HepG2 (cell line): Measurements from ENCODE around the gene HBS1L. TPM values are rescaled to one million over a fixed set of nuclear protein-coding genes. Genes with fewer than 3 reads are reported as not detected.

Source experiments
- ATAC-seq: fragments of 200-7000 bp; cut with Tn5 transposase; 3 replicates; pipeline ENCODE4 v1.9.1; 2020; ENCODE audit warnings: mild to moderate bottlenecking, moderate library complexity
- BruUV-seq: library from RNA; stranded (reverse); fragments of 400-500 nt; replicated peaks from 2 replicates; lab custom pipeline; 2021; lab: Mats Ljungman, UMichigan
- CTCF ChIA-PET: fragments of 300-600 bp; formaldehyde crosslinking; extraction: SDS; loops from one replicate; lab custom pipeline; 2021; ENCODE audit warnings: low total read pairs, inconsistent platforms, low intra/inter-chr PET ratio; lab: Yijun Ruan, JAX
- POLR2A ChIA-PET: fragments of 350-600 bp; sonication (Branson Sonifier 250); formaldehyde crosslinking; loops from one replicate; lab custom pipeline; 2020; ENCODE audit warnings: antibody characterized with exemption, inconsistent platforms; lab: Yijun Ruan, JAX
- DNase-seq: peaks from one replicate; pipeline ENCODE4 v3.0.0-alpha.2; 2015; ENCODE audit warnings: low spot score
- FAIRE-seq: peaks from 3 replicates; lab custom pipeline; 2011; peaks lifted over from hg19 to GRCh38; lab: Jason Lieb, UNC
- H2AFZ ChIP-seq: one replicate; pipeline ENCODE4 v1.6.1; 2011; ENCODE audit warnings: low read length, inconsistent platforms
- H3K27ac ChIP-seq: fragments of 300-600 bp; 3 replicates; pipeline ENCODE4 v1.8.0; 2011; ENCODE audit warnings: mixed run types, mild to moderate bottlenecking, mixed read lengths, low read length, inconsistent platforms; ENCODE audit not compliant: insufficient read depth; ENCODE audit errors: extremely low read length
- H3K27me3 ChIP-seq, 2 experiments: fragments of 200-600 bp in 1 of 2; 2 replicates in 1 of 2; 3 replicates in 1 of 2; pipeline versions ENCODE4 v1.6.0 to v1.8.0; 2011; ENCODE audit warnings: low read length in 2 of 2, mild to moderate bottlenecking in 2 of 2, moderate library complexity in 2 of 2, inconsistent platforms in 1 of 2; ENCODE audit not compliant: insufficient read depth in 2 of 2, control insufficient read depth in 1 of 2
- H3K36me3 ChIP-seq, 2 experiments: fragments of 200-600 bp in 1 of 2; replicated peaks in 1 of 2; 2 replicates in 1 of 2; 3 replicates in 1 of 2; pipeline versions ENCODE4 v1.5.1 to v1.8.0; 2011; ENCODE audit warnings: low read length in 2 of 2, inconsistent platforms in 1 of 2; ENCODE audit not compliant: insufficient read depth in 2 of 2, control insufficient read depth in 1 of 2
- H3K4me1 ChIP-seq: 2 replicates; pipeline ENCODE4 v1.5.1; 2012; ENCODE audit warnings: low read length, inconsistent platforms; ENCODE audit not compliant: insufficient read depth
- H3K4me2 ChIP-seq: 2 replicates; pipeline ENCODE4 v1.6.0; 2011; ENCODE audit warnings: low read depth, low read length, inconsistent platforms
- H3K4me3 ChIP-seq, 3 experiments: fragments of 200-600 bp in 1 of 3; sonication (generic), shearing (Covaris generic) in 1 of 3; replicated peaks in 1 of 3; 2 replicates each; pipeline ENCODE4 v1.5.1; 2011 to 2016; ENCODE audit warnings: low read length in 3 of 3, inconsistent platforms in 2 of 3, low read depth in 2 of 3, mild to moderate bottlenecking in 2 of 3, control low read depth in 1 of 3, mixed read lengths in 1 of 3; ENCODE audit not compliant: insufficient read depth in 1 of 3
- H3K79me2 ChIP-seq: one replicate; pipeline ENCODE4 v1.6.1; 2011; ENCODE audit warnings: low read length, inconsistent platforms; ENCODE audit not compliant: insufficient read depth
- H3K9ac ChIP-seq: 2 replicates; pipeline ENCODE4 v1.6.0; 2011; ENCODE audit warnings: mild to moderate bottlenecking, low read depth, low read length, inconsistent platforms; ENCODE audit not compliant: insufficient read depth
- H3K9me3 ChIP-seq: 2 replicates; pipeline ENCODE4 v1.5.1; 2012; ENCODE audit warnings: mild to moderate bottlenecking, low read length
- H4K20me1 ChIP-seq: 2 replicates; pipeline ENCODE4 v1.6.0; 2011; ENCODE audit warnings: inconsistent platforms, mild to moderate bottlenecking, low read length, moderate library complexity; ENCODE audit not compliant: insufficient read depth
- FOSL2 ChIP-seq: sonication (generic); formaldehyde crosslinking; IDR thresholded peaks from 2 replicates; pipeline ENCODE4 v1.4.0; 2020; ENCODE audit warnings: missing genetic modification reagents
- ZNF251 ChIP-seq: sonication (generic); formaldehyde crosslinking; IDR thresholded peaks from 2 replicates; pipeline ENCODE4 v1.9.0; 2021; ENCODE audit warnings: mild to moderate bottlenecking, missing genetic modification reagents
- WGBS: methylation state at CpG from one replicate; pipeline ENCODE4 v1.1.6; 2017; ENCODE audit warnings: low lambda C conversion rate; 5-methylcytosine and 5-hydroxymethylcytosine counted together
- in situ Hi-C: cut with HindIII; loops from 2 replicates; pipeline ENCODE4 v1.10.0; 2017; ENCODE audit warnings: low pct_unique_long_range_greater_than_20kb; ENCODE audit not compliant: extremely low pct_ligation_motif_present
- intact Hi-C: fragments of 100-400 bp; cut with micrococcal nuclease; formaldehyde crosslinking; loops from one replicate; pipeline ENCODE4 v1.10.0; 2022; ENCODE audit not compliant: unreplicated experiment
- polyA plus RNA-seq, 8 experiments: library from polyadenylated mRNA; depleted of rRNA in 3 of 8; stranded (reverse) in 7 of 8; unstranded in 1 of 8; fragments of >200 nt; fragmentation: Illumina TruSeq in 4 of 8; extraction: Trizol in 4 of 8; gene quantifications; 2 replicates each; pipeline versions ENCODE4 v1.2.1 to v1.2.3, GENCODE V29; 2011 to 2016; ENCODE audit warnings: low read depth in 4 of 8, missing spikeins in 1 of 8, mixed read lengths in 1 of 8; ENCODE audit not compliant: insufficient read depth in 1 of 8
- total RNA-seq, 5 experiments: library from RNA; depleted of rRNA; stranded (reverse); fragments of >200 nt; fragmentation: Illumina TruSeq; extraction: Trizol; gene quantifications; 2 replicates each; pipeline ENCODE4 v1.2.3, GENCODE V29; 2016; ENCODE audit warnings: low read depth in 1 of 5
- TF ChIP-seq, protein P1 (sequence below): sonication (generic); formaldehyde crosslinking; IDR thresholded peaks from one replicate; pipeline ENCODE4 v1.5.1; 2020; ENCODE audit warnings: mild to moderate bottlenecking, missing genetic modification reagents; ENCODE audit errors: not compliant biosample characterization

The HBS1L gene
- total and polyA plus RNA-seq, 2 of the 13 experiments (the other 11 are each of a cell fraction or from before 2014, with no cell fraction given), result 44.1 to 138 TPM

DNA sequence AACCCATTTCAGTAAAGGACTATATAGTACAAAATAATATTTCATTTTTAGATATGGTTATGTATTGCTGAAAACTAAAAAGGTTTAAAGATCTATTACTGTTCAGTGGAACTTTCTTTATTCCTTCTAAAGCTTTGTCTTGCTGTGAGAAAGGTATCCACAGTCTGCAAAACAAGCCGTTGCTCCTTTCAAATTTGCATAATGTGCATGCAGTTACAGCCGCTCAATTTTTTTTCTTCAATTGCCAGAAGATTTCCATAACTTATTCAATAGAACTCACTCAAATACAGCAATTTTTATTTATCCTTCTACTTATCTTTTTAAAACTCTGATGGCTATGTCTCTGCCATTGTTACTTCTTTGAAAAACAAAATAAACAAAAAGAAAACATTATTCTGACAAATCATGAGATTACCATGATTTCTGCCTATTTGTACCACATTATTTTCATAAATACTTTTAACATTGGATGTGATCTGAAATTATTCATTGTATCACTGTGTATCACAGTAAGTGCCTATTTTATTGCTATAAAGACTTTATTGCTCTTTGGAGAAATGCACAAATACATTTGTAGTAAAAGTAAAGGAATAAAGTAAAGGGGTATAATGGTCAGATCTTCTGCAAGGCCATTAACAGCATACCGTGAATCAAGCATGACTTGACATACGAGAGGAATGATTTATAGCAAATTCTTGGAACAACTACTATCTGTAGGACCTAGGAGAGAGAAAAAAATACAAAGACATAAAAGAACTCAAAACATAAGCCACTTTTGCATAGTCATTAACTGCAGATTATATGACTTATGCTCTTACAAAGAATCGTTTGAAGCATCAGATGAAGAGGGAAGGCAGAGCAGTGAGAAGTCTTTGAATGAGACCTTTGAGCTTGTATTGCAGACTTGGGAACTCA, 29.6 kb upstream of the HBS1L start (continued):
- TF ChIP-seq, protein P1, sequence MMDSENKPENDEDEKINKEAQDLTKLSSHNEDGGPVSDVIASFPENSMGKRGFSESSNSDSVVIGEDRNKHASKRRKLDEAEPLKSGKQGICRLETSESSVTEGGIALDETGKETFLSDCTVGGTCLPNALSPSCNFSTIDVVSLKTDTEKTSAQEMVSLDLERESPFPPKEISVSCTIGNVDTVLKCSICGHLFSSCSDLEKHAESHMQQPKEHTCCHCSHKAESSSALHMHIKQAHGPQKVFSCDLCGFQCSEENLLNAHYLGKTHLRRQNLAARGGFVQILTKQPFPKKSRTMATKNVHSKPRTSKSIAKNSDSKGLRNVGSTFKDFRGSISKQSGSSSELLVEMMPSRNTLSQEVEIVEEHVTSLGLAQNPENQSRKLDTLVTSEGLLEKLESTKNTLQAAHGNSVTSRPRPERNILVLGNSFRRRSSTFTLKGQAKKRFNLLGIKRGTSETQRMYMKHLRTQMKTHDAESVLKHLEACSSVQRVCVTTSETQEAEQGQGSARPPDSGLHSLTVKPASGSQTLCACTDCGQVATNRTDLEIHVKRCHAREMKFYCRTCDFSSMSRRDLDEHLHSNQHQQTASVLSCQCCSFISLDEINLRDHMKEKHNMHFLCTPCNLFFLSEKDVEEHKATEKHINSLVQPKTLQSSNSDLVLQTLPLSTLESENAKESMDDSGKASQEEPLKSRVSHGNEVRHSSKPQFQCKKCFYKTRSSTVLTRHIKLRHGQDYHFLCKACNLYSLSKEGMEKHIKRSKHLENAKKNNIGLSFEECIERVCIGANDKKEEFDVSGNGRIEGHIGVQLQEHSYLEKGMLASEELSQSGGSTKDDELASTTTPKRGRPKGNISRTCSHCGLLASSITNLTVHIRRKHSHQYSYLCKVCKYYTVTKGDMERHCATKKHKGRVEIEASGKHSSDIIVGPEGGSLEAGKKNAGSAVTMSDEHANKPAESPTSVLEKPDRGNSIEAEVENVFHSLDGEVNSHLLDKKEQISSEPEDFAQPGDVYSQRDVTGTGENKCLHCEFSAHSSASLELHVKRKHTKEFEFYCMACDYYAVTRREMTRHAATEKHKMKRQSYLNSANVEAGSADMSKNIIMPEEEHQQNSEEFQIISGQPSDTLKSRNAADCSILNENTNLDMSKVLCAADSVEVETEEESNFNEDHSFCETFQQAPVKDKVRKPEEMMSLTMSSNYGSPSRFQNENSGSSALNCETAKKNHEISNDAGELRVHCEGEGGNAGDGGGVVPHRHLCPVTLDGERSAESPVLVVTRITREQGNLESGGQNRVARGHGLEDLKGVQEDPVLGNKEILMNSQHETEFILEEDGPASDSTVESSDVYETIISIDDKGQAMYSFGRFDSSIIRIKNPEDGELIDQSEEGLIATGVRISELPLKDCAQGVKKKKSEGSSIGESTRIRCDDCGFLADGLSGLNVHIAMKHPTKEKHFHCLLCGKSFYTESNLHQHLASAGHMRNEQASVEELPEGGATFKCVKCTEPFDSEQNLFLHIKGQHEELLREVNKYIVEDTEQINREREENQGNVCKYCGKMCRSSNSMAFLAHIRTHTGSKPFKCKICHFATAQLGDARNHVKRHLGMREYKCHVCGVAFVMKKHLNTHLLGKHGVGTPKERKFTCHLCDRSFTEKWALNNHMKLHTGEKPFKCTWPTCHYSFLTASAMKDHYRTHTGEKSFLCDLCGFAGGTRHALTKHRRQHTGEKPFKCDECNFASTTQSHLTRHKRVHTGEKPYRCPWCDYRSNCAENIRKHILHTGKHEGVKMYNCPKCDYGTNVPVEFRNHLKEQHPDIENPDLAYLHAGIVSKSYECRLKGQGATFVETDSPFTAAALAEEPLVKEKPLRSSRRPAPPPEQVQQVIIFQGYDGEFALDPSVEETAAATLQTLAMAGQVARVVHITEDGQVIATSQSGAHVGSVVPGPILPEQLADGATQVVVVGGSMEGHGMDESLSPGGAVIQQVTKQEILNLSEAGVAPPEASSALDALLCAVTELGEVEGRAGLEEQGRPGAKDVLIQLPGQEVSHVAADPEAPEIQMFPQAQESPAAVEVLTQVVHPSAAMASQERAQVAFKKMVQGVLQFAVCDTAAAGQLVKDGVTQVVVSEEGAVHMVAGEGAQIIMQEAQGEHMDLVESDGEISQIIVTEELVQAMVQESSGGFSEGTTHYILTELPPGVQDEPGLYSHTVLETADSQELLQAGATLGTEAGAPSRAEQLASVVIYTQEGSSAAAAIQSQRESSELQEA (CRISPR knock-in tag), result no peak

DNA sequence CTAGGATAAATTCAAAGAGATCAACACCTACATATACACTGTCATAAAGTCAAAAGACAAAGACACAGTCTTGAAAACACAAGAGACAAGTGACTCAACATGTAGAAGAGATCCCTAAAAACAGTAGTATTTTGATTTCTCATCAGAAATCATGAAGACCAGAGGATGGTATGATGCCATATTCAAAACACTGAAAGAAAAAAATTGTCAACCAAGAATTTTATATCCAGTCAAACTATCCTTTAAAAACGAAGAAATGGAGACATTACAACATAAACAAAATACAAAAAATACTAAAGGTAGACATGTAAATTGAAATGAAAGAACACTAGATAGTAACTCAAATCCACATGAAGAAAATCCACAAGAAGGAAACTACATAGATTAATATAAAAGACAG, 27.3 kb upstream of the HBS1L start:
- no peak overlapping the region for H3K4me3 ChIP-seq
- no peaks in the 10 kb centered on the region for H4K20me1 ChIP-seq
- FAIRE-seq, result no peak
- no peaks in the 10 kb centered on the region for H3K4me1 ChIP-seq
- peaks cover 2 to 6% of the 10 kb centered on the region in 2 experiments; a peak in 2 of 5 replicates for H3K27me3 ChIP-seq
- in situ Hi-C loops (no loop called here), intact Hi-C loops (no loop called here)
- no peaks in the 10 kb centered on the region for H3K79me2 ChIP-seq
- no TSS peak for BruUV-seq
- H3K4me2 ChIP-seq, result no peak overlapping the region
- TF ChIP-seq FOSL2 (no peak), ZNF251 (no peak)
- ChIA-PET CTCF (no interaction called here), POLR2A (no interaction called here)
- ATAC-seq, result no peak
- H3K9me3 ChIP-seq, result peaks cover 10% of the 10 kb centered on the region
- no peak overlapping the region for H3K27ac ChIP-seq
- DNase-seq, result no peak
- 0% methylated on average over 1 of the region's 1 CpG for WGBS
- no peak overlapping the region for H3K9ac ChIP-seq
- no peaks in the 10 kb centered on the region for H3K36me3 ChIP-seq
- H2AFZ ChIP-seq, result no peak overlapping the region
